H1 (cell line): ENCODE measurements around the gene TSPAN9.

Source experiments
- POLR2A ChIP-seq, 2 experiments: IDR thresholded peaks; 1 replicate in 1 of 2; 2 replicates in 1 of 2; pipeline ENCODE4 v1.6.1; 2011; ENCODE audit warnings: low read depth in 2 of 2, low read length in 2 of 2, mild to moderate bottlenecking in 2 of 2; ENCODE audit errors: control extremely low read depth in 1 of 2
- TAF1 ChIP-seq: IDR thresholded peaks from 2 replicates; pipeline ENCODE4 v1.6.1; 2011; ENCODE audit warnings: mild to moderate bottlenecking, low read depth, low read length
- ZNF274 ChIP-seq: IDR thresholded peaks from 2 replicates; pipeline ENCODE4 v1.7.0; 2012; ENCODE audit warnings: low read length, borderline replicate concordance; ENCODE audit errors: extremely low read depth
- TF ChIP-seq, protein P1 (sequence below), 3 experiments: IDR thresholded peaks; 1 replicate in 2 of 3; 2 replicates in 1 of 3; pipeline versions ENCODE4 v1.5.1 to v1.6.1; 2011; ENCODE audit warnings: low read length in 3 of 3, mild to moderate bottlenecking in 3 of 3, inconsistent platforms in 2 of 3, low read depth in 1 of 3, moderate library complexity in 1 of 3; ENCODE audit not compliant: insufficient read depth in 1 of 3; ENCODE audit errors: control extremely low read depth in 1 of 3
- TF ChIP-seq, protein P2 (sequence below): IDR thresholded peaks from 2 replicates; pipeline ENCODE4 v1.6.1; 2011; ENCODE audit warnings: low read depth, mild to moderate bottlenecking, low read length; ENCODE audit not compliant: insufficient read depth
- TF ChIP-seq, protein P3 (sequence below): IDR thresholded peaks from 2 replicates; pipeline ENCODE4 v1.6.1; 2011; ENCODE audit warnings: low read length, improper control_type of control experiment

DNA sequence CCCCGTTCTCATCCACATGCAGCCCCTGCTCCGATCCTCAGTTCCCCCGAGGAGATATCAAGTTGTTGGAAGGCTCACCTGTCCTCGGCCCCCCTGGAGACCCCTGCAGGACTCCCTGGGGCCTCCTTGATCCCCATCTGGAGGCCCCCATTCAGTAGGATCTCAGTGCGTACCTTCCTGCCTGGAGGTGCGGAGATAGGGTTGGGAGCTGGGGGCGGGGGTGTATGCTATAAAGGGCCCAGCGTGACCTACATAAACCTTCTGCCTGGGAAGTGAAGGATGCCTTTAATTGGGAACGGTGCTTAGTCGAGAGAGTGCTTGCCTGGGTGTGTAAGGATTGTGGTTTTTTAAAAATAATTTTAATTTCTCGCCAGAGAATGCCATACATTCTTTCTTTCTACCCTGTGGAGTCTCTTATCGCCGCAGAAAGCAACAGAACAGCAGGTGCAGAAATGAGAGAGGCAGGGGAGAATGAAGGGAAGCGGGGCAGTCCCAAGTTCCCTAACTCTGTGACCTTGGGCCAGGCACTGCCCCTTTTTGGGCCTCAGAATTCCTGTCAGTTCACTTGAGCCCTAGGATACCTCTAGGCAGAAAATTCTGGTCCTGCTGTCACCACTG lies 153.7 kb downstream of the TSPAN9 start:
- TF ChIP-seq TAF1 (no peak), ZNF274 (no peak), POLR2A (IDR thresholded peaks at IDR 0.05; ENCODE audit: control extremely low read depth in 1 of 2, low read depth in 2 of 2, low read length in 2 of 2) (no peak)
- TF ChIP-seq, protein P1, sequence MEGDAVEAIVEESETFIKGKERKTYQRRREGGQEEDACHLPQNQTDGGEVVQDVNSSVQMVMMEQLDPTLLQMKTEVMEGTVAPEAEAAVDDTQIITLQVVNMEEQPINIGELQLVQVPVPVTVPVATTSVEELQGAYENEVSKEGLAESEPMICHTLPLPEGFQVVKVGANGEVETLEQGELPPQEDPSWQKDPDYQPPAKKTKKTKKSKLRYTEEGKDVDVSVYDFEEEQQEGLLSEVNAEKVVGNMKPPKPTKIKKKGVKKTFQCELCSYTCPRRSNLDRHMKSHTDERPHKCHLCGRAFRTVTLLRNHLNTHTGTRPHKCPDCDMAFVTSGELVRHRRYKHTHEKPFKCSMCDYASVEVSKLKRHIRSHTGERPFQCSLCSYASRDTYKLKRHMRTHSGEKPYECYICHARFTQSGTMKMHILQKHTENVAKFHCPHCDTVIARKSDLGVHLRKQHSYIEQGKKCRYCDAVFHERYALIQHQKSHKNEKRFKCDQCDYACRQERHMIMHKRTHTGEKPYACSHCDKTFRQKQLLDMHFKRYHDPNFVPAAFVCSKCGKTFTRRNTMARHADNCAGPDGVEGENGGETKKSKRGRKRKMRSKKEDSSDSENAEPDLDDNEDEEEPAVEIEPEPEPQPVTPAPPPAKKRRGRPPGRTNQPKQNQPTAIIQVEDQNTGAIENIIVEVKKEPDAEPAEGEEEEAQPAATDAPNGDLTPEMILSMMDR (IDR thresholded peaks at IDR 0.05; ENCODE audit: control extremely low read depth in 1 of 3, insufficient read depth in 1 of 3, low read depth in 1 of 3, low read length in 3 of 3) = no peak
- TF ChIP-seq, protein P2, sequence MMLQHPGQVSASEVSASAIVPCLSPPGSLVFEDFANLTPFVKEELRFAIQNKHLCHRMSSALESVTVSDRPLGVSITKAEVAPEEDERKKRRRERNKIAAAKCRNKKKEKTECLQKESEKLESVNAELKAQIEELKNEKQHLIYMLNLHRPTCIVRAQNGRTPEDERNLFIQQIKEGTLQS = no peak
- TF ChIP-seq, protein P3, sequence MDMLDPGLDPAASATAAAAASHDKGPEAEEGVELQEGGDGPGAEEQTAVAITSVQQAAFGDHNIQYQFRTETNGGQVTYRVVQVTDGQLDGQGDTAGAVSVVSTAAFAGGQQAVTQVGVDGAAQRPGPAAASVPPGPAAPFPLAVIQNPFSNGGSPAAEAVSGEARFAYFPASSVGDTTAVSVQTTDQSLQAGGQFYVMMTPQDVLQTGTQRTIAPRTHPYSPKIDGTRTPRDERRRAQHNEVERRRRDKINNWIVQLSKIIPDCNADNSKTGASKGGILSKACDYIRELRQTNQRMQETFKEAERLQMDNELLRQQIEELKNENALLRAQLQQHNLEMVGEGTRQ = no peak
